ES-I3 (cell line): Measurements from ENCODE around the gene IBTK.
"Not testable (repeated sequence)": the region's sequence is repeated elsewhere in the genome, so short reads cannot be mapped to it uniquely, and the experiment has no call there.

Source experiments
- H3K36me3 ChIP-seq: 2 replicates; pipeline ENCODE4 v1.6.1; 2013; ENCODE audit warnings: mild to moderate bottlenecking, low read length, control low read depth, moderate library complexity; ENCODE audit not compliant: insufficient read depth
- H3K4me1 ChIP-seq: 2 replicates; pipeline ENCODE4 v1.6.1; 2013; ENCODE audit warnings: mild to moderate bottlenecking, control low read depth, low read length; ENCODE audit not compliant: insufficient read depth
- H3K9ac ChIP-seq: 2 replicates; pipeline ENCODE4 v1.6.1; 2013; ENCODE audit warnings: low read depth, mild to moderate bottlenecking, low read length, moderate library complexity
- H3K9me3 ChIP-seq: 2 replicates; pipeline ENCODE4 v1.6.1; 2013; ENCODE audit warnings: mild to moderate bottlenecking, low read length, moderate library complexity; ENCODE audit not compliant: control insufficient read depth, insufficient read depth

Gene IBTK

DNA sequence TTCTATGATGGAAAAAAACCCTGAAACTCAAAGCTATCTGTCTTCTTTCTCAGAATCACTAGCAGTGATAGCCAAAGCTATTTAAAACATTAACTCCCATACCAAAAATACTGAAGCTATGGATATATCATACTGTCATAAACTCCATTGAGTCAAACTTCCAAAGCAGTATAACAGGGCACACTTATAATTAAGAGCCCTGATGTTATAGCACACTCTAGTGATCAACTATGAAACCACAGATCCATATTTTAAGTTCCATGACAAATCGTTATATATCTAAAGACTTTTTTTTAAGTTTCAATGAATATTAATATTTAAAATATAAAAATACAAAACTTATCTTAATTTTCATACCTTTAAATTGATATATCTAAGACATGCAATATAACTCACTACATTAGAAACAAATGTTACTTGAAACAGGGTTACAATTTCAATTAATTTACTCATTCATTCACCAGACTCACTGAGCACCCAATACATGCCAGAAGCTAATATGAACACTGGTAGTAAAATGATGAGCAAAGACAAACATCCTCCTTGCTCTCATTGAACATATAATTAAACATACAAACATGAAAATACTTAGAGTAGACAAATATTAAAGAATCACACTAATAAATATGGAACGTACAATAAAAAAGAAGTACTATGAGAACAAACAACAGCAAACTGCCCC, 69.3 kb downstream of the IBTK start:
- H3K4me1 ChIP-seq, result no peaks in the 10 kb centered on the region
- no peak overlapping the region for H3K9ac ChIP-seq
- peaks cover 3% of the 10 kb centered on the region; the same call in 1 of the 2 replicates for H3K36me3 ChIP-seq
- no peaks in the 10 kb centered on the region for H3K9me3 ChIP-seq

DNA sequence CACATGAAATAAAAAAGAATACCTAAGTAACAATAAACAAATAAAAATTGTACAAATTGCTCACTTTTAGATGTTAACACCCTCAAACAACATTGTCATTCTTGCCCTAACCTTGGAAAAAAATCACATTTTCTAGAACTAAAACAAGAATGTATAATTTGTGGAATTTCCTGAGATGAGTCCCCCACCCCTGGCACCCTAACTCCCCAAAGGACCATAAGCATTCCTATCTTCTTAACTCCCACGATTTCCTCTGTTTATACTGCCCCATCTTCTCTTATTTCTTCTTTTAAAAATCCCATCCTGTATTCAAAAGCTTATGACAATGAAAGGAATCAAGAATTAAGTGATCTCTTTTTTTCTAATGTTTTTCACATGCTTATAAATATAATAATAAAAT, 70.9 kb downstream of the IBTK start:
- peaks cover 4% of the 10 kb centered on the region; the same call in 1 of the 2 replicates for H3K36me3 ChIP-seq
- H3K9me3 ChIP-seq, result no peaks in the 10 kb centered on the region
- no peak overlapping the region for H3K9ac ChIP-seq
- H3K4me1 ChIP-seq, result no peaks in the 10 kb centered on the region

DNA sequence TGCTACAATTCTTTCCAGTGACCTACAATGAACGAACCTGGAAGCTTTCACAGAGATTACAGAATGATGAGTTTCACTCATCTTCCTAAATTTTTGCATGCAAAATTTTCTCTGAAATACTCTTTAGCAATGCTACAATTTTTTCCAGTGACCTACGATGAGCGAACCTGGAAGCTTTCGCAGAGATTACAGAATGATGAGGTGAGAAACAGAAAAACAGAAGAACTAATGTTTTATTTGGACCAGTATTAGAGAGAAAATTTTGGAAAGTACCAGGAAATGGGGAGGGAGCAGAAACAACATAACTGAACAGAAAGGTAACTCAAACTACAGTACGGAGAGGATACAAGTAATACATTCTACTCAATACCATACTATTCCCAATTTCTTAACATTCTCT, 75.0 kb downstream of the IBTK start:
- H3K9me3 ChIP-seq, result no peaks in the 10 kb centered on the region
- H3K36me3 ChIP-seq, result peaks cover 2% of the 10 kb centered on the region
- no peak overlapping the region for H3K9ac ChIP-seq
- H3K4me1 ChIP-seq, result no peaks in the 10 kb centered on the region

- Histone ChIP-seq H3K9me3 (no peaks in the 10 kb centered on the region), H3K36me3 (peaks cover 2% of the 10 kb centered on the region)
These were observed 78.2 kb downstream of the IBTK start for GRCh38 chr6:82169138-82169876.

DNA sequence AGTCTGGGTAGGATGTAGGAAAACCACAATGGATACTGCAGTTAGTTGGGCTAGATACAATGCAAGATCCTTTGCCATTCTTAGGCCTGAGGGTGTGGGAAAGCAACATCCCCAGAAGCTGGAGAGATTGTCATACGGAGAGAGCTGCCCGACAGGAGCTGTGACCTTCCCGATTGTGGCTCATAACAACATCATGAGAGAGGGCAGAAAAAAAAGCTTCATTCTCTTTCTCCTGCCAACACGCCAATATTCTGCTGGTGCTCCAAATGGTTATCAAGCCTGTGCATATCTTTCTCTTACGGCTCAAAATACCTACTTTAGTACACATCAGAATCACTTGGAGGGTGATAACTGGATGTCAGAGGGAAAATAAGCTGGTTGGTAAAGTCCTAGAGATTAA, 81.1 kb downstream of the IBTK start:
- Histone ChIP-seq H3K36me3 (peaks cover under 1% of the 10 kb centered on the region), H3K9ac (no peak overlapping the region), H3K9me3 (no peaks in the 10 kb centered on the region), H3K4me1 (no peaks in the 10 kb centered on the region)

More at GRCh38 chr6:82169138-82169876, 78.2 kb downstream of the IBTK start:
- Histone ChIP-seq H3K4me1 (no peaks in the 10 kb centered on the region), H3K9ac (no peak overlapping the region)

DNA sequence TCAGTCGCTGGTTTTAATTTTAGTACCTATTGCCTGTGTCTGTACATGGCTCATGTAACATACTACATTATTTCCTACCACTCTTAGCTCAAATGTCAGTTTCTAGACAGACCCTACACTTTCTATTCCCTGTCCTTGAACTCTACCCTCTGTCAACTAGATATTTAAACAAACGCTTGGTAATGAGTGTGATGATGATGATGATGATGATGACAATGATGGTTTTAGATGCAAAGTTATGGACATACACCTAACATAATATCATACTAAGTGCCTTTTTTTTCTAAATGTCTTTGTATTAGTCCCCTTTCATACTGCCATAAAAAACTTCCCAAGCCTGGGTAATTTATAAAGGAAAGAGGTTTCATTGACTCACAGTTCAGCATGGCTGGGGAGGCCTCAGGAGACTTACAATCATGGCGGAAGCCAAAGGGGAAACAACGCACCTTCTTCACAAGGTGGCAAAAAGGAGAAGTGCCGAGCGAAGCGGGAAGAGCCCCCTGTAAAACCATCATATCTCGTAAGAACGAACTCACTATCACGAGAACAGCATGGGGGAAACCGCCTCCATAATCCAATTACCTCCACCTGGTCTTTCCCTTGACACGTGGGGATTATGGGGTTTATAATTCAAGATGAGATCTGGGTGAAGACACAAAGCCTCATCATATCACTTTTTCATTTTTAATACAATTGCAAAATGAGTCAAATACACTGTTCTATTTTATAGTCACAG, 87.1 kb downstream of the IBTK start:
- Histone ChIP-seq H3K9me3 (no peaks in the 10 kb centered on the region), H3K9ac (no peak overlapping the region), H3K36me3 (no peaks in the 10 kb centered on the region), H3K4me1 (no peaks in the 10 kb centered on the region)

- not testable (repeated sequence) for H3K9me3 ChIP-seq, H3K9ac ChIP-seq, H3K4me1 ChIP-seq, H3K36me3 ChIP-seq
These were observed 94.8 kb downstream of the IBTK start for GRCh38 chr6:82152786-82153185.

GRCh38 chr6:82151147-82151546, 96.4 kb downstream of the IBTK start:
- H3K9me3 ChIP-seq, H3K4me1 ChIP-seq, H3K9ac ChIP-seq, H3K36me3 ChIP-seq: not testable (repeated sequence)

- Histone ChIP-seq H3K9ac (no peak overlapping the region), H3K9me3 (no peaks in the 10 kb centered on the region), H3K36me3 (no peaks in the 10 kb centered on the region), H3K4me1 (peaks cover 8% of the 10 kb centered on the region; the same call in 1 of the 2 replicates)
These were observed 101.6 kb downstream of the IBTK start for GRCh38 chr6:82145926-82146452.

- Histone ChIP-seq H3K36me3 (no peaks in the 10 kb centered on the region), H3K4me1 (peaks cover 8% of the 10 kb centered on the region; the same call in 1 of the 2 replicates), H3K9me3 (no peaks in the 10 kb centered on the region), H3K9ac (no peak overlapping the region)
These were observed 102.6 kb downstream of the IBTK start for GRCh38 chr6:82144852-82145340.

DNA sequence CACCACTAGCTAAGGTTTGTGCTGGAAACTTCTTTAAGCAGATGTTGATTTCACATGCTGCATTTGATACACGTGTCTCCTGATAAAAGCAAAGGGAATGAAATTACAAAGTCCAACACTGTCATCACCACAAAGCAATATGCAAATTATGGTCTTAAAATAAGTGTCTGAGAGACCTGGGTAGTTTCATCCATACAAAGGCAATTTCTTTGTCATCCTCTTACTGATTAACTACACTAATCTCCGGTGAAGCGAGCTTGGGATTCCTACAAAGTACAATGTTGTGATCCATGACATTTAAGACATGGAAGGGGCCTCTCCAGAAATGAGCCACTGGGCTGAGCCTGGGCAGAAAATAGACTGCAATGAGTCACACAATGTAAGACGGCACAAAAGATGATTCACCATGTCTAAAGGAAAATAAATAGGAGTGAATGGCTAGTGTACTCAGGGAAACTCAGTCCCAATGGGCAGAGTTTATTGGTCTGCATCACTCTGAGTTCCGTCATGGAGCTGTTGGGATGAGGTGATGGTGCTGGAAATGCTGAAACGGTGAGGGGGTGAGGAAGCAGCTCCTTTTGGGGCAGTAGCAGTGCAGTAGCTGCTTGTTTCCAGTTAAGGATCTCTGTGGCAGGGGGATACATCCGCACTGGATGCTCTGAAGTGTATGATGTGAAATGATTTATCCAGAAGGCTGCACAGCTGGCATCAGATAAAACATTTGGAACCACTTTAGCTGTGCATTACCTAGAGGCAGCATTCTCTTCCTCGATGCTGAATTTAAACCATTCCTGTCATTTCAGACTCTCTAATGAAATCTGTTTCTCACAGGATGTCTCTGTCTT, 103.3 kb downstream of the IBTK start:
- peaks cover 8% of the 10 kb centered on the region; the same call in 1 of the 2 replicates for H3K4me1 ChIP-seq
- no peak overlapping the region for H3K9ac ChIP-seq
- no peaks in the 10 kb centered on the region for H3K36me3 ChIP-seq
- H3K9me3 ChIP-seq, result no peaks in the 10 kb centered on the region

GRCh38 chr6:82143041-82143481, 104.5 kb downstream of the IBTK start:
- Histone ChIP-seq H3K36me3 (no peaks in the 10 kb centered on the region), H3K9ac (no peak overlapping the region), H3K9me3 (no peaks in the 10 kb centered on the region), H3K4me1 (peaks cover 8% of the 10 kb centered on the region; the same call in 1 of the 2 replicates)

DNA sequence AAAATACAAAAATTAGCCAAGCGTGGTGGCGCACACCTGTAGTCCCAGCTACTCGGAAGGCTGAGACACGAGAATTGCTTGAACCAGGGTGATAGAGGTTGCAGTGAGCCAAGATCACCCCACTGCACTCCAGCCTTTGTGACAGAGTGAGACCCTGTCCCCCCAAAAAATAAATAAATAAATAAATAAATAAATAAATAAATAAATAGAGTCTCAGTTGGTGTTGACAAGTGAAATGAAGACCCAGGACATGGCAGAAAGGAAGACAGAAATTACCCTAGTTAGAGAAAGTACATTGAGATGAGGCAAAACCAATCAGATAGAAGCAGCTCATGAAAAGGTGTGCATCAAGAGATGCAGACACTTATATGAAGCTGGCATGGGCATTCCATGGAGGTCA, 105.0 kb downstream of the IBTK start:
- peaks cover 8% of the 10 kb centered on the region; the same call in 1 of the 2 replicates for H3K4me1 ChIP-seq
- H3K9ac ChIP-seq, result no peak overlapping the region
- H3K36me3 ChIP-seq, result no peaks in the 10 kb centered on the region
- no peaks in the 10 kb centered on the region for H3K9me3 ChIP-seq
